Adrenal gland (tissue), 5 donors: Measurements from ENCODE around the gene KYNU.

ENCODE experiments used
- POLR2A ChIP-seq, 2 donors: fragments of 450-650 bp; IDR thresholded peaks; one replicate each; pipeline ENCODE4 v1.6.1; 2017; ENCODE audit warnings: antibody characterized with exemption in 2 of 2, mild to moderate bottlenecking in 2 of 2, moderate library complexity in 1 of 2
- TF ChIP-seq, protein P1 (sequence below), 6 experiments: fragments of 450-650 bp in 4 of 6; fragments of 200-600 bp in 2 of 6; sonication (generic) in 1 of 6; IDR thresholded peaks; 1 replicate in 5 of 6; 2 replicates in 1 of 6; pipeline versions ENCODE4 v1.5.1 to v1.8.0; 2016 to 2021; ENCODE audit warnings: antibody characterized with exemption in 6 of 6, mild to moderate bottlenecking in 2 of 6, moderate library complexity in 1 of 6
- donor health status: DM: no; HTN: no; CAD: no.

DNA sequence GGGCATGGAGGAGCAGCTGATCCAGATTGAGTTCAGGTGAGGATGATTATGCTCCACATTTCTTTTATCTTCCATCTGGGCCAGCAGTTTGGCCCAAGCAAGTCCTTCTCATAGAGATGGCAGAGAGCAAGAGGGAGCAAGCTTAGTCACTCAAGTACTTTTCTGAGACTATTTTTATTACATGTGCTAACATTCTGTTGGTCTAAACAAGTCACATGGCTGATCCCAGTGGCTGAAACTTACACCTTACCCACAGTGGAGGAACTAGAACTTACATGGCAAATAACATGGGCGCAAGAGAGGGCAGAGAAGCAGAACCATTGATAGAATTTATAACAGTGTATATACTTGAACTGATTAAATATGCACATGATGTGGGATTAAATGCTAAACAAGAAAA, 105.7 kb downstream of the KYNU start:
- TF ChIP-seq, protein P1, sequence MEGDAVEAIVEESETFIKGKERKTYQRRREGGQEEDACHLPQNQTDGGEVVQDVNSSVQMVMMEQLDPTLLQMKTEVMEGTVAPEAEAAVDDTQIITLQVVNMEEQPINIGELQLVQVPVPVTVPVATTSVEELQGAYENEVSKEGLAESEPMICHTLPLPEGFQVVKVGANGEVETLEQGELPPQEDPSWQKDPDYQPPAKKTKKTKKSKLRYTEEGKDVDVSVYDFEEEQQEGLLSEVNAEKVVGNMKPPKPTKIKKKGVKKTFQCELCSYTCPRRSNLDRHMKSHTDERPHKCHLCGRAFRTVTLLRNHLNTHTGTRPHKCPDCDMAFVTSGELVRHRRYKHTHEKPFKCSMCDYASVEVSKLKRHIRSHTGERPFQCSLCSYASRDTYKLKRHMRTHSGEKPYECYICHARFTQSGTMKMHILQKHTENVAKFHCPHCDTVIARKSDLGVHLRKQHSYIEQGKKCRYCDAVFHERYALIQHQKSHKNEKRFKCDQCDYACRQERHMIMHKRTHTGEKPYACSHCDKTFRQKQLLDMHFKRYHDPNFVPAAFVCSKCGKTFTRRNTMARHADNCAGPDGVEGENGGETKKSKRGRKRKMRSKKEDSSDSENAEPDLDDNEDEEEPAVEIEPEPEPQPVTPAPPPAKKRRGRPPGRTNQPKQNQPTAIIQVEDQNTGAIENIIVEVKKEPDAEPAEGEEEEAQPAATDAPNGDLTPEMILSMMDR (IDR thresholded peaks at IDR 0.05): no peak
- TF ChIP-seq POLR2A (IDR thresholded peaks at IDR 0.05): no peak
